GM18498 (cell line): ENCODE measurements around the gene DEPDC7.
"Not testable (repeated sequence)": the region's sequence is repeated elsewhere in the genome, so short reads cannot be mapped to it uniquely, and the experiment has no call there.

Experiments used
- ATAC-seq: cut with Tn5 transposase; IDR thresholded peaks from one replicate; pipeline ENCODE4 v1.9.1; 2021; ENCODE audit warnings: mild to moderate bottlenecking, moderate library complexity; ENCODE audit not compliant: unreplicated experiment

Gene DEPDC7

DNA sequence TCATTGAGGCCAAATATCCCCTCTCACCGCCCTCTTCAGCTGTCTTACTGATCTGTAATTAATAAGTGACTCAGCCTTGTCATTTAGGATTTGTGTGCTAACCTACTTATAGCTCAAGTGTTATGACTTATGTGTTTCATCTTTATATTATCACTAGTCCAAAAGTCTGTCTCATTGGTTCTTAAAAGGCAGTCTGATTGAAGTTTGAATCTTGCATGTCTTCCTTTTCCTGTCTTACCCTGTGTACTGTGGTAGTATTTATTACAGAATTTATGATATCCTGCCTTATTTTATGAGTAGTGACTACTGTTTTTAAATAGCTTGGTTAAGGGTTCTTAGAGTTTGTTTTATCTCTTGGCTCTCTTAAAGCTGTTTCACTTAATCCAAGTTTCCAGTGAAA lies 6.3 kb downstream of the DEPDC7 start:
- ATAC-seq, result no peak

DNA sequence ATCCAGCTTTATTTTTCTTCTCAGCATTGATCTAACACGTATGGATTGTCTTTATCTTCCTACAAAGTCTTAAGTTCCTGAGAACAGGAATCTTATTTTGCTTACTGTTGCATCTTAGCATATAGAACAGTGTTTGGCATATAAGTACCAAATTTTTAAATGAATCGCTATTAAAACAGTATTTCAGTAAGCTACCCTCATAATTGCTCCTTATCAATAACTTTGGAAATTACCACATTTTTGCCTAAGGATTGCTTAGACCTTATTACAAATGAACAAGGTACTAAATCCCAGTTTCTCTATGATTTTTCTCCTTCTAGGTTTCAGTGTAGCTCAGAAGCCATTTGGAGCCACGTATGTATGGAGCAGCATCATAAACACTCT lies 9.7 kb downstream of the DEPDC7 start:
- ATAC-seq, result no peak

DNA sequence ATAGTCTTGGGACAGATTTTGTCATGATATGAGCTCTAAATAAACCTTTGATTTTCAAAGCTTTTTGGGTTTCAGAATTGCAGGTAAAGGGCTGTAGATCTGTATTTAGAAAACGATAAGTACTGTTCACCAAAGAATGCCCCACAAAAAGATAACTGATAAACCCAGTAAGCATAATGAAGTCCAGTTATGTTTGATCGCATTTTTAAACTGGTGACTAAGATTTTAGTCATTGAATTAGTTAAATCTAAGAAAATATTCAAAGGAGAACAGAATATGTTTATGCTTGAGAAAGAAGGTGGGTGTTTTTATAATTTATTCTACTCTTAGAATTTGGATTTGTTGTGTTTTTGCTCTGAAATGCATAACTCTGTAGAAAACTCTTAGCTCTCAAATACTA lies 11.6 kb downstream of the DEPDC7 start:
- ATAC-seq, result no peak

DNA sequence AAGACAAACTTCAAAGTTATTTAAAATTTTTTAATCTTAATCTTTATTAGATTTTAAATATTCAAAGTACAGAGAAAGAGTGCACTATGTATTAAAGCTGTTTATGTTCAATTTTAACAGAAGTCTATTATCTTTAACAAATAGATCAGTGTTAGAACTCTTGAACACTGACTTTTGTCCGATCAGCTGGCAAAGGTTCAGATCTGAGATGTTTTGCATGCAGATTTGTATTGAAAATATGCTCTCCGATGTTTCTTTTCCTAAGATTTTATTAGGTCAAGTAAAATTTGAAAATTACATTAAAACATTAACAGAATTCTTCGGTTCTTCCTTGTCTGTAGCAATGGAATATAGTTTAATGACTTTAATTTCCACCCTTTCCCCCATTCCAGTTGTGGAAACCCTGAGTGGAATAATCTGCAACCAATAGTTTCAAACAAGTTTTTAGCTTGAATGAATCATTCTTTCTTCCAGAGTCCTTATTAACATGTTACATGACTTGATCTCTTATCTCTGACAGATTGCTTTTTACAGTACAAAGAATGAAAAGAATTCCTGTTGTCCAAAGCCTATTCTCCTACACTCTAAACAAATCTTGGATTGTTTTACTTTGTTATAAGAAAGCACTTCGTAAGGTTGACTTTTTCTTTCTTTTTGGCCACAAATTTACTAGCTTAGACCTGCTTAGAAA lies 12.3 kb downstream of the DEPDC7 start:
- no peak for ATAC-seq

DNA sequence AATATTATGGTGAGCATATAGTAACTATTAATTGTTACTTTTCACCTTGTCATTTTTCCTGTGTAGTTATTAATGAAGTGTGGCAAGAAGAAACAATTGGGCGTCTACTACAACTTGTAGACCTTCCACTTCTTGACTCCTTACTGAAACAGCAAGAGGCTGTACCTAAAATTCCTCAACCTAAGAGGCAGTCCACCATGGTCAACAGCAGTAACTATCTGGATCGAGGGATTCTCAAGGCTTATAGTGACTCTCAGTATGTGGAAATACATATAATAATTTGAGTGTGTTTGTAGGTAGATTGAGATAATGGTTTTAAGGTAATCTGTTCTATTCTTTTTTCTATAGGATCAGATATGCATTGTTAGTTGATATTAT lies 12.8 kb downstream of the DEPDC7 start:
- ATAC-seq, result no peak

DNA sequence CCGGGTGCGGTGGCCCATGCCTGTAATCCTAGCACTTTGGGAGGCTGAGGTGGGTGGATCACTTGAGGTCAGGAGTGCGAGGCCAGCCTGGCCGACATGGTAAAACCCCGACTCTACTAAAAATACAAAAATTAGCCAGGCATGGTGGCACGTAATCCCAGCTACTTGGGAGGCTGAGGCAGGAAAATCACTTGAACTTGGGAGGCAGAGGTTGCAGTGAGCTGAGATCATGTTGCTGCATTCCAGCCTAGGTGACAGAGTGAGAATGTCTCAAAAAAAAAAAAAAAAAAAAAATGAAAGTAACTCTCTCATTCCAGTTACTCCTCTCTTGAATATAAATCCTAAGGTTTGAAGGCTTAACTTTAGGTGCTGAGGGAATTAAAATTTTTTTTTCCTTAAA lies 13.5 kb downstream of the DEPDC7 start:
- ATAC-seq, result not testable (repeated sequence)

DNA sequence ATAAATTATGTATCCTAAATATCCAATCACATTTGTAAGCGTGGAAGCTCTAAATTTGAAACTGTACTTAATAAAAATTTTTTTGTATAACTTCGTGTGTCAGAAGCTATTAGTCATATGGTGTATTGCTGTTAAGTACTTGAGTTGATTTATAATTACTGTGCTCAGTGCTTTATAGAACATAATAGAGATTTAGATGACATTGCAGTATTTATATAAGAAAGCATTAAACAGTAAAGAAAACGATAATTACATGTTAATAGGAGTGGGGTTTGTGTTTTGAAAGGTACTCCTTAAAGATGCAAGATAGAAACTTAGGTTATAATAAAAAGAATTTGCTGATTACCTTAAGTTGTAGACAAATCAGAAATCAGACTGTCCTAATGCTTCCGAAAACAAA lies 17.8 kb downstream of the DEPDC7 start:
- no peak for ATAC-seq

DNA sequence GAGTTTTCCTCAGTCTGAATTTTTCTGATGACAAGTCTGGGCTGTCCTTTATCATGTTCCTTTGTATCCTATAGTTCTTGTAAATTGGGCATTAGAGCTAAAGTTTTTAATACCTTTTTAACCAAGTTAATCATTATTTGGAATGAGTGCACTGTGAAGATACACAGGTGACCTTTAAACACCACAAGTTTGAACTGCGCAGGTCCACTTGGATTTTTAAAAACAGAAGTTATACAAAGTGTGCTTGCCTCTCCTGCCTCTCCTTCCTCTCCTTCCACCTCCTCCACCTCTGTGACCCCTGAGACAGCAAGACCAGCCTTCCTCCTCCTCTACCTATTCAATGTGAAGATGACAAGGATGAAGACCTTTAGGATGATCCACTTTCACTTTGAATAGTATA lies 19.3 kb downstream of the DEPDC7 start:
- no peak for ATAC-seq

DNA sequence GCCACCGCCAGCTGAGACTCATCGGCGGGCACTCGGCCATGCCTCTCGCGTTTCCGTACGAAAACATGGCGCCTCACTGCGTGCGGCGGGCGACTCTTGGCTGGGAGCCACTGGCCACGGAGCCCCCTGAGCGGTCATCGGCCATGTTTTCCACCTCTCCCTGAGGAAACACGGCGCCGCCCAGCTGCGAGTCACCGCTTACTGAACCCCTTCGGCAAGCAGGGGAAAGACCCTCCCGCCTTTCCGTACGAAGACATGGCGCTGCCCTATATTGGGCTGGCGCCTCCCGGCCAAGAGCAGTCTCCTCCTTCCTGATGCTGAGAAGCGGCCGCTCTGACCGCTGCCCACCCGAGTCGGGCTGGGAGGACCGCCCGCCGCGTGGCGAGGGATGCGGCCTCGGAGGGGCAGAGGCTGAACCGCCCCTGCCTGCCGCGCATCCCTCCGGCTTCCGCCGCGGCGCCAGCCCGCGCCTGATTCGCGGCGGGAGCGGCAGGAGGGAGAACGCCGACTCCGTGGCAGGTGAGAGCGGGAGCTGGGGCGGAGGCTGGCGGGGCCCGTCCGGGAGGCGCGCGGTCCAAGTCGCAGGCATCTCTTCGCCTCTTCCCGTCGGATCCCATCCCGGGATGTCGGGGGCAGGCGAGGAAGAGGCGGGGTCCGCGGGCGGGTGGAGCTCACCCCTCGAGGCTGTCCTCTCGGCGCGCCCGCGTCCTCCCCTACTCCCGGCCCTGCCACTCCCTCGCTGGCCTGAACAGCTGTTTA lies 23.8 kb downstream of the DEPDC7 start, which contains the start of gene TCP11L1:
Gene TCP11L1 (plus strand): TSS at position 299 of the 759 bp plus-strand sequence. CDS start 4,202 bp downstream, outside the sequence.
- ATAC-seq, result peak; percentile 81

DNA sequence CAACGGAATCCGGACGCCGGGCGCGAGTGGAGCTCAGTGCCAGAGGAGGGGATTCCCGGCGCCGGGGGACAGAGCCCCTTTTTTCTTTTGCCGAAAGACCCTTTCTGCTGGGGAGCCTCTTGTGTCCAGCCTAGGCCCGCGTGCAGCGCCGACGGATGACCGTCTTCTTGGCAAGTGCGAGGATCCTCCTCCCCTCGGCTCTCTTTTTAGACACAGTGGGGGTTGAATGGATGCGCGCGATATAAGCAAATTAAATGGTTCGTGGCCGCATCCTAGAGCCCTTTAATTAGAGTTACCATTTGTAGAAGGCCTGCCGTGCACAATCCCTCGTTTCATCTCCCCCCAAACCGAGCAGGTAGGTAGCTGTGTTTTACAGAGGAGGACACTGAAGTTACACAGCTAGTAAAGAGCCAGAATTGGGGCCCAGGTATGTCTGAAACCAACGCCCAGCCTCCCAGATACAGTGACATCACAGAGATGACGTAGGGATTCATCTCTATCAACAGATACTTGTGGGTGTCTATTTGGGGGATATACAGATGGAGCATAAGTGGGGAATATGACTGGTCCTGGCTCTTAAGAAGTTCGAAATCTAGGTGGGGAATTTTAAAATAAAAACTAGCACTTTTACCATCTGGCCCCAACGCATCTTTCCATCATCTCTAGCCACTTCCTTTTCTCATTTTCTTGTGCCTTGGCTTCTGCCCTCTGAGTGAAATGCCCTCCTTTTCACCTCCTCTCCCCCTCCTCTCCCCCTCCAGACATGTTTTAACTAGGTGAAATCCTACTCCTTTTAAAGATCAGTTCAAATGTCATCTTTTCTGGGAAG lies 24.6 kb downstream of the DEPDC7 start:
- ATAC-seq, result peak; percentile 31

DNA sequence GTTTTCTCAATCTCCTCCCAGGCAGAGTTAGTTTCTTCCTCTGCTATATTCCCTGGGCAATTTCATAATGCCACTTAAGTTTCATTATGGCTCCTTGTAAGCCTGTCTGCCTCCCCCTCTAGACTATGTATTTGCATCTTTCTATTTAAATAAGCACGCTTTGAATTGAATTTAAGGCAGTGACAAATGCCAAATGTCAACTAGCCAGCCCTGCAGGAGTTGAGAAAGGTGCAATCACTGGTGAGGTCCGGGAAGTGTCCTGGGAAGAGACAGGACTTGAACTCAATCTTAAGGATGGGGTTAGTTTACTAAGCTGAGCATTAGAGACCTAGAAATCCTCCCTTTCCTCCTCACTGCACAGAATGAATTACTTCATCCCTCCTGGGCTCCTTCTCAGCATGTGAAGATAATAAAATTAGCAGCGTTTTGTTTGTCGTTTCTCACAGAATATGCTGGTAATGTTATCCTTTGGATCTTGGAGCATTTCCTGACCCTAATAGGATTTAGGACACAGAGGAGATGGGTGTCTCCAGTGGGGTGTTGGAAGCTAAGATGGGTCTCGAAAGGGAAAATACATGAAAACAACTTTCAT lies 25.3 kb downstream of the DEPDC7 start:
- peak; percentile 24 for ATAC-seq

DNA sequence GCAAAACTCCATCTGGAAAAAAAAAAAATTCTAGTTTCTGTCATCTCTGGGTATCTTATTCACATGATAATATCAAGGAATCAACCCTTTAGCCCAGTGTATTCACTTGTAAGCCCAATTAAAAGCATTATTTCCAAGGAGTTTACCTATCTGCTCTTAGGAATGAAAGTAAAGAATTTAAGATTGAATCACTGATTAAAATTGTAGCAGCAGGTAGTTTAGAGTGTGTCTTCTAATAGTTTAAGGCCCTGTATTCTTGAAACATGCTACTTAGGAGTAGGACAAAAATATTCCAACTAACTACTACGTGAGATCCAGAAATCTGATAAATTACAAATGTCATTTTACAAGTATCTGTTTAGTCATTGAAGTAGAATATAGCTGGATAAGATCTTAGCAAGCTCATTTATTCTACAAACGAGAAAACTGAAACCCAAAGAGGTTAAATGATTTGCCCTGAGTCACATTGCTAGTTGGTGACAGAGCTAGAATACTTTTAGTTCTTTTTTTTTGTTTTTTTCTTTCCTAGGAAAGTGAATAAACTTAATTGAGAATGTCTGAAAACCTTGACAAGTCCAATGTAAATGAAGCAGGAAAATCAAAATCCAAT lies 27.6 kb downstream of the DEPDC7 start:
- ATAC-seq, result no peak

DNA sequence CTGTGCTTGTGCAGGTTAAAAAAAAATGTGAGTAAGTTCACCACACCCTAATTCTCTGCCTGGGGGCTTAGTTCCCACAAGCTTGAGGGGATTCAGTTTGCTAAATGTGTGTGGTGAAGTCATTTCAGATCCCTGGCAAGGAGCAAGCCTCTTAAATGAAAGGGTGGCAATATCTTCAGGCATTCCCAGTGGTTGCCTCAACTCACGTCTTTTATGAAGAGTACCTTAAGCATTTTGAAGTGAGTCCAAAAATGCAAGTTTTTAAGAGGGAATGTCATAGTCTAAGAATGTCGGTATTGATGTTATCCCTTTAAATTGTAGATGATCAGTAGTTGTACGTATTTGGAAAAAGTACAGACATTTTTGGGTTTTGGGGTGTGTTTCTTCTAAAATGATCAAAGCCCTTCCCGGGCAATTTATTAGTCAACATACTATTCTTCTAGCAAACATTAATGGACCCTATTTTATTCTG lies 28.6 kb downstream of the DEPDC7 start:
- no peak for ATAC-seq

DNA sequence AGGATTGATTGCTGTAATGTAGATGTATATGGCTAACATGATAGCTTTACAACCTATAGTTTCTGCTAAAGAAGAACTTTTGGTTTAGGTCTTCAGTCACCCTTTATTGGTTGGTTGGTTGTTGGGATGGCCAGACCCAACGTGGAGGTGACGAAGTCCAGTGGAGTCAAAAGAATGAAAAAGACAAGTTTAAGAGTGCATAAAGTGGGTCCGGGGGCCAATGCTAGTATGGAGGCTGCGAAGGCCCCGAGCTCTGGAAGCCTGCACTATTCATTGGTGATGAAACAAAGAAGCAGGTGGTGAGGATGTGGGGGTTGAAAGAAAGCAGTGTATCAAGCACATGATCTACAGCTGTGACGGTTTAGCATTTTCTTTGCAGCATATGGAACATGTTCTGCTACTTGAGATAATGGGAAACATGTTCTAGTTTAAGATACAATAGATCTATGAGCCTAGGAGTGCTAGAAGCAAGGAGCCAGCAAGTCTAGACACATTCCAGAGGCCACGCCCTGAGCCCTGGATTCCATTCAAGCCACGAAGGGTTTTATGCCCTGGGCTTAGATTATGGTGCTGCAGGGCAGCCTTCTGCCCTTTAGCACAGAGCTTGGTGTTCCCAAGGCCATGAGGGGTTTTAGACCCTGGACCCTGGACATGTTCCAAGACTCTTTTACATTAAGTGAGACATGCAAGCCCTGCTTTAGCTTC lies 30.0 kb downstream of the DEPDC7 start:
- no peak for ATAC-seq

DNA sequence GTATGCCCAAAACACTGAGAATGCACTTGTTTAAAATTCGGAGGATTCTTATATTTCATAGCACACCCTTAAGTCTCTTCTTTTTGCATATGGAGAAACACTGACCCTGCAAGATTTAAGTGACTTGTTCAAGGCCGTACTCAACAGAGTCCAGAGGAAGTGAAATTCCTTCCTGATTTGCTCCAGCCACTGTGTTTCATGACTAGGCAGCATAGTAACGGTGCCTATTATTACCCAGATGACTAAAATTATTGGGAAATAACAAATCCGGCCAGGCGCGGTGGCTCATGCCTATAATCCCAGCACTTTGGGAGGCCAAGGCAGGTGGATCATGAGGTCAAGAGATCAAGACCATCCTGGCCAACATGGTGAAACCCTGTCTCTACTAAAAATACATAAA lies 33.0 kb downstream of the DEPDC7 start:
- ATAC-seq, result not testable (repeated sequence)

DNA sequence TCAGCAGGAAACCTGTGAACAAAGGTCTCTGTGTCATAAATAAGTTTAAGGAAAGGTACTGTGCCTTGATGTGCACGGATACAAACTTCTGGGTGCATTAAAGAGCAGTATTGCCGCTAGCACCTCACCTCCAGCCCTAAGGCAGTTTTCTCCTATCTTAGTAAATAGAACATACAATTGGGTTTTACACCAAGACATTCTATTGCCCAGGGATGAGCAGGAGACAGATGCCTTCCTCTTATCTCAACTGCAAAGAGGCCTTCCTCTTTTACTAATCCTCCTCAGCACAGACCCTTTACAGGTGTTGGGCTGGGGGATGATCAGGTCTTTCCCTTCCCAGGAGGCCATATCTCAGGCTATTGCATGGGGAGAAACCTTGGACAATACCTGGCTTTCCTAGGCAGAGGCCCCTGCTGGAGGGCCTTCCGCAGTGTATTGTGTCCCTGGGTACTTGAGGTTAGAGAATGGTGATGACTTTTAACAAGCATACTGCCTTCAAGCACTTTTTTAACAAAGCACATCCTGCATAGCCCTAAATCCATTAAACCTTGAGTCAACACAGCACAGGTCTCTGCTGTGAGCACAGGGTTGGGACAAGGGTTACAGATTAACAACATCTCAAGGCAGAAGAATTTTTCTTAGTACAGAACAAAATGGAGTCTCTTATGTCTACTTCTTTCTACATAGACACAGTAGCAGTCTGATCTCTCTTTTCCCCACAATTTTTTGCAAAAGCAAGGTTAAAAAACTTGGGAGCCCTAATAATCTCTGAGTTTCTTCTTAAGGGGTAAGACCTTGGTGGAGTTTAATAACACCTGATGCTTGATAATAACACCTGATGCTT lies 34.1 kb downstream of the DEPDC7 start:
- not testable (repeated sequence) for ATAC-seq

DNA sequence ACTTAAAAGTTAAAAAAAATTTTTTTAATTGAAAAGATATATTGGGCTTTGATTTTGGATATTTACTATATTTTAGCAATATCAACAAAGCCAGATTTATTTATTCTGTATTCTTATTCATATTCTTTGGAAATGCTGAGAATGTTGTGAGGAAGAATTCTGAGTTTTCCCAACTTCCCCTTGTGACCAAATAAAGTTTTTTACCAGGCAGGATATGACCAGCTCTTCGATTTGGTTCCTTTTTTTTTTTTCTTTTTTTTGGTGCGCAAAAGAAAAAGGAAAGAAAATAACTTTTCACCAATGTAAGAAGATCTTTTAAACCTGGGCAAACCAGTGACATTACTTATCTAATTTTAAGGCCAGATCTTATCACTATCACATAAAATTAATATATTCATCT lies 36.6 kb downstream of the DEPDC7 start:
- ATAC-seq, result no peak

DNA sequence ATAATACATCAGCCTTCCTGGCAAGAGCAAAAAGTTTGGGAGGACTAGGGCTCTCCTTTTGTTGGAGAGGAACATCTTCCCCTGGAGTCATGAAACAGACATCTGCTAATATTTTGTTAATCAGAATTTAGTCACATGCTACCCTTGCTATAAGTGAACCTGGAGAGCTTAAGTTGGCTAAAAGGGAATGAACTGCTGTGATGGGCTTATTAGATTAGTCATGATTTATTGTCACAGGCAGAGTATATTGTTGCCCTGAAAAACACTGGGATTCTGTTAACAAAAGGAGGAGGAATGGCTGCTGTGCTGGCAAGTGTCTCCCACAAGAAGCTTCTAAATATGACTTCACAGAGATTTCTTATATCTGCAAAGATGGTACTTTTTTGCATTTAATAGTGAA lies 39.7 kb downstream of the DEPDC7 start:
- ATAC-seq, result no peak

DNA sequence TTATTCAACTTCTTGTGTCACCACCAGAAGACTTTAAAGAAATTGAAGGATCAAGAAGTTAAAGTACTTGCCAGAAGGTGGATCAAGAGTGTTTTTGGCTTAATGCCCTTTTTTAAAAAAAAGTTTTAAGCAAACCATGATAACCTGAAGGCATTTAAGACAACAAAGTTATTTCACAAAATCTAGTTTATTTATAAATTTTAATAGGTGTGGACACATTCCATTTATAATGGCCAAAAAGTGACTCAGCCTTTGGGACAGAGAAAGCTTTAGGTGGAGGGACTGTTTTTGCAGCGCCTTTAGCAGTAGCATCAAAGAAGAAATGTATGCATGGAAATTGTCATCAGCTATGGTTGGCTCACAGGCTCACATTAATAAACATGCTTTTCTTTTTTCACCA lies 41.6 kb downstream of the DEPDC7 start:
- no peak for ATAC-seq
